ENCODE data around the gene ADAM12. TPM values are rescaled to one million over a fixed set of nuclear protein-coding genes. Genes with fewer than 3 reads are reported as not detected.
A peak's percentile ranks its signal among the peaks of the same experiment; 100 is the strongest.

The ADAM12 gene
- total and polyA plus RNA-seq, 2 donors from 2014 or later, result 0.26 to 3.3 TPM

DNA sequence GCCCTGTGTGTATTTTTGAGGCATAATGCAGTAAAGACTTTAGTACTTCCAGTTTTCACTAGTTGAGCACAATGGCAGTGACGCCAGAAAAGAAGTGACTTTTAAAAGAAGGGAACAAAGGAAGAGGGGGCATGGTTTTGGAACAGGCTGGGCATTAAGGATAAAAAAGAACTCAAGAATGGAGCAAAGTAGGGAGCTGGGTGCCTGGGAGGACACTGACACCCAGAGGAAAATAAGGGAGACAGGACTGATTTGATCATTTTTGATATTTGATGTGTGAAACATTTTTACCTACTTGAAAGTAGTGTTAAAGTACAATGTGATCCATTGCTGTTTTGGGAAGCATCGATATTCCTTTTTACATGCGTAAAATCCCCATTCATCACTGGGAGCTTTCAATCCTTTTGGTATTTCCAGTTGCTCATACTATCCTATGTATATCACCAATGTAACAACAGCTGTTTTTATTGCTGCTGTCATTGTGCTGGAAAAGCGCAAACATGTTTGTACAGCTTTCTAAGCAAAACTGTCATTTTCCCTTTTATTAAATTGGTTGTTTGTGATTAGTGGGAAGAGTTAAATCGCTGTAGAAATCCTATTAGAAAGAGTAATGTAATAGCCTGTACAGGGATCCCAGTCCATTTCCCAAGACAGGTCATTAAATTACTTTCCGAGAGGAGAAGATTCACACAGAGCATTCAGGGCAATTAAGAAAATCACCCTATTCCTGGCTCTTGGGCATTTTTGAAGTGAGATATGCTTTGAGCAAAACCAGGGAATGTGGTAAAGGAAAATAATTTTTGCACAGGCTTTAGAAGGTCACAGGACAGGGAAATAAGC, 85.2 kb downstream of the ADAM12 start:
- no peaks in the 10 kb centered on the region for H3K36me3 ChIP-seq (ENCODE audit: control insufficient read depth in 2 of 3, insufficient read depth in 3 of 3, low read length in 3 of 3)
- H3K9ac ChIP-seq (ENCODE audit: low read length in 3 of 3), result no peak overlapping the region
- no peaks in the 10 kb centered on the region for H3K4me1 ChIP-seq (ENCODE audit: control insufficient read depth in 2 of 3, insufficient read depth in 2 of 3, low read depth in 1 of 3, low read length in 3 of 3)
- FAIRE-seq, result no peak
- no peak overlapping the region for H3K4me3 ChIP-seq (ENCODE audit: low read length in 3 of 3)
- TF ChIP-seq, protein P1, sequence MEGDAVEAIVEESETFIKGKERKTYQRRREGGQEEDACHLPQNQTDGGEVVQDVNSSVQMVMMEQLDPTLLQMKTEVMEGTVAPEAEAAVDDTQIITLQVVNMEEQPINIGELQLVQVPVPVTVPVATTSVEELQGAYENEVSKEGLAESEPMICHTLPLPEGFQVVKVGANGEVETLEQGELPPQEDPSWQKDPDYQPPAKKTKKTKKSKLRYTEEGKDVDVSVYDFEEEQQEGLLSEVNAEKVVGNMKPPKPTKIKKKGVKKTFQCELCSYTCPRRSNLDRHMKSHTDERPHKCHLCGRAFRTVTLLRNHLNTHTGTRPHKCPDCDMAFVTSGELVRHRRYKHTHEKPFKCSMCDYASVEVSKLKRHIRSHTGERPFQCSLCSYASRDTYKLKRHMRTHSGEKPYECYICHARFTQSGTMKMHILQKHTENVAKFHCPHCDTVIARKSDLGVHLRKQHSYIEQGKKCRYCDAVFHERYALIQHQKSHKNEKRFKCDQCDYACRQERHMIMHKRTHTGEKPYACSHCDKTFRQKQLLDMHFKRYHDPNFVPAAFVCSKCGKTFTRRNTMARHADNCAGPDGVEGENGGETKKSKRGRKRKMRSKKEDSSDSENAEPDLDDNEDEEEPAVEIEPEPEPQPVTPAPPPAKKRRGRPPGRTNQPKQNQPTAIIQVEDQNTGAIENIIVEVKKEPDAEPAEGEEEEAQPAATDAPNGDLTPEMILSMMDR (IDR thresholded peaks at IDR 0.05; ENCODE audit: borderline replicate concordance, extremely low read depth, insufficient read depth), result no peak
- intact Hi-C loops (cut with DNase I), result no loop called here
- H3K27ac ChIP-seq (ENCODE audit: low read depth in 2 of 2, low read length in 2 of 2), result no peak overlapping the region
- peaks cover 0 to 10% (median 0%) of the 10 kb centered on the region in 3 donors for H3K9me3 ChIP-seq (ENCODE audit: control insufficient read depth in 2 of 3, insufficient read depth in 1 of 3, low read length in 3 of 3)
- no peaks in the 10 kb centered on the region for H3K27me3 ChIP-seq (ENCODE audit: control insufficient read depth, insufficient read depth, low read length)
- peak in 2 of 5 donors; percentile 18 to 22 for DNase-seq

GRCh38 chr10:126302476-126302756, 85.9 kb downstream of the ADAM12 start:
- Histone ChIP-seq H3K27ac (ENCODE audit: low read depth in 2 of 2, low read length in 2 of 2) (no peak overlapping the region), H3K27me3 (ENCODE audit: control insufficient read depth, insufficient read depth, low read length) (no peaks in the 10 kb centered on the region), H3K4me1 (ENCODE audit: control insufficient read depth in 2 of 3, insufficient read depth in 2 of 3, low read depth in 1 of 3, low read length in 3 of 3) (no peaks in the 10 kb centered on the region), H3K36me3 (ENCODE audit: control insufficient read depth in 2 of 3, insufficient read depth in 3 of 3, low read length in 3 of 3) (no peaks in the 10 kb centered on the region), H3K4me3 (ENCODE audit: low read length in 3 of 3) (no peak overlapping the region), H3K9ac (ENCODE audit: low read length in 3 of 3) (no peak overlapping the region), H3K9me3 (ENCODE audit: control insufficient read depth in 2 of 3, insufficient read depth in 1 of 3, low read length in 3 of 3) (peaks cover 0 to 10% (median 0%) of the 10 kb centered on the region in 3 donors)
- intact Hi-C loops (cut with DNase I), result no loop called here
- TF ChIP-seq, protein P1 (IDR thresholded peaks at IDR 0.05; ENCODE audit: borderline replicate concordance, extremely low read depth, insufficient read depth), result no peak
- no peak for FAIRE-seq
- DNase-seq, result no peak

DNA sequence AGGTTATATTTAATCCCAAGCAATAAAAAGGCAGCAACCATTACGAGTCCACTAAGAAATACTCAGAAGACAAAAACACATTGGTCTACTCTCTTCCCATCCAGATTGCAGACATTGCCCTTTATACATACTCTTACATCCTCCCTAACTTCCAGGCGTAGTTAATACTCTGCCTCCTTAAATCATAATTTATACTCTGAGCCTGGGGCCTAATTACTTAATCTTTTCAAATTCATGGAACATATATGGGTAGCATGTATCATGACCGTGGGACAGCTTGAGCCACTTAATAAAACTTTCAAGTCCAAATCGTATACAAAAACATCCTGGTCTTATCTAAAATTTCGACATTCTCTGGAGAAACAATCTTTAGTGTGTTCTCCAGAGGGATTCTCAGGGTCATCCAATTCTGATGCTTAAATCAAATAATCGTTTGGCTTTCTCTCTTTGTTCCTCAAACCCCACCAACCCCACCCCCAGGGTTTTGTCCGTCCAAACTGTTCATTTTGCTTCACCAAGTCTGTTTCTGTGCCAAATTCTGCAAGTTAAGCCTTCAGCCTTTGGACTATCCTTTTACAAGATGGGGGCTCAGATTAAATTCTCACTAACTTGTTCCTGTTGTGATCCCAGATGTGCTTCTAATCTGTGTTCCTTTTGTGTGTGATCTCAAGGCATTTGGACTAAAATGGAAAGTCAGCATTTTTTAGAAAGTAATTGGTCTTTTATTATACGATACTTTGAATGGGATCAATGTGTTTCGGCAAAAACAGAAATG, 86.4 kb downstream of the ADAM12 start:
- no peak overlapping the region for H3K9ac ChIP-seq (ENCODE audit: low read length in 3 of 3)
- H3K27ac ChIP-seq (ENCODE audit: low read depth in 2 of 2, low read length in 2 of 2), result no peak overlapping the region
- DNase-seq, result peak in 2 of 5 donors; percentile 52 to 83
- H3K9me3 ChIP-seq (ENCODE audit: control insufficient read depth in 2 of 3, insufficient read depth in 1 of 3, low read length in 3 of 3), result peaks cover 0 to 10% (median 0%) of the 10 kb centered on the region in 3 donors
- no peaks in the 10 kb centered on the region for H3K4me1 ChIP-seq (ENCODE audit: control insufficient read depth in 2 of 3, insufficient read depth in 2 of 3, low read depth in 1 of 3, low read length in 3 of 3)
- H3K4me3 ChIP-seq (ENCODE audit: low read length in 3 of 3), result no peak overlapping the region
- intact Hi-C loops (cut with DNase I), result no loop called here
- TF ChIP-seq, protein P1 (IDR thresholded peaks at IDR 0.05; ENCODE audit: borderline replicate concordance, extremely low read depth, insufficient read depth), result no peak
- no peaks in the 10 kb centered on the region for H3K36me3 ChIP-seq (ENCODE audit: control insufficient read depth in 2 of 3, insufficient read depth in 3 of 3, low read length in 3 of 3)
- H3K27me3 ChIP-seq (ENCODE audit: control insufficient read depth, insufficient read depth, low read length), result no peaks in the 10 kb centered on the region
- no peak for FAIRE-seq
